Measurements from ENCODE around the gene BICD1. TPM values are rescaled to one million over a fixed set of nuclear protein-coding genes. Genes with fewer than 3 reads are reported as not detected.

BICD1 gene
- total and polyA plus RNA-seq, 2 experiments from 2014 or later = 59.3 to 83.6 TPM

DNA sequence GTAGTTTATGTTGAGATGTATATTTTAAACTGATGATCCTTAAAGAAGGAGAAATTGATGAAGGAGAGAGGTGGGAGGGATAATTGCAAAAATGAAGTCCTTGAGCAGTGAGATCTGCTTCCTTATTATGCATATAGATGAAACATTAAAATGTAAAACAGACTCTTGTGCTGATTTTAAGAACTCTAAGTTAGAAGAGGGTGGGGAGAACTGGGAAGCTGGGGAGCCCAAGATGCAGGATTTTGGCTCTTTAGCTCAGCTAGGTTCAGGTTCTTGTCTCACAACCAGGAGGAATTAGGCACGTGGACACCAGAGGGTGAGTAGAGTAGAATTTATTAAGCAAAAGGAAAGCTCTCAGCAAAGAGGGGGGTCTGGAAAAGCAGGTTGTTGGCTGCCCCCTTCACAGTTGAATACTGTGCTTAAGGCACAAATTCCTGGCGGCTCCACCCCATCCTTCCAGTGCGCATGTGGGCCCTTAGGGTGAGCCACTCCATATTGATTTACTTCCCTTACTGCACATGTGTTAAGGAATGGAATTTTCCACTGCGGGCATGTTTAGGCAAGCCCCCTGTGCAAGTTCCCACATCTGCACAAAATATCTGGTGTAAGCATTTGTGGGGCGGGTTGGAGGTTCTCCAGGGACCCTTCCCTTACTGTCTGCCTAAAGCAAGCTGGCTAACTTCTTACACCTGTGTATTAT lies 141.9 kb downstream of the BICD1 start:
- Histone ChIP-seq H3K4me1 (ENCODE audit: insufficient read depth) (peaks cover 24% of the 10 kb centered on the region), H3K4me3 (no peak overlapping the region), H3K4me2 (0 out of 2 replicates have a peak overlapping the region, but pooled peaks have one; percentile 35), H3K27ac (ENCODE audit: low read depth) (peak overlapping the region; percentile 88), H3K36me3 (ENCODE audit: insufficient read depth) (0 out of 2 replicates have a peak, but pooled peaks cover 10% of the 10 kb centered on the region), H3K79me2 (replicated peaks; ENCODE audit: insufficient read depth) (peaks cover 66% of the 10 kb centered on the region), H3F3A (replicated peaks; ENCODE audit: low read depth) (peaks cover 13% of the 10 kb centered on the region; the same call in 1 of the 2 replicates), H3K27me3 (ENCODE audit: insufficient read depth) (no peaks in the 10 kb centered on the region), H2AFZ (no peak overlapping the region), H3K9me2 (ENCODE audit: insufficient read depth) (no peaks in the 10 kb centered on the region), H4K20me1 (replicated peaks; ENCODE audit: insufficient read depth) (no peaks in the 10 kb centered on the region; the same call in 1 of the 2 replicates)
- ATAC-seq (no peak), DNase-seq (ENCODE audit: low spot score) (no peak)
- no peak overlapping the region; the same call in 1 of the 2 replicates for H3K27ac Mint-ChIP-seq
- peaks cover 17% of the 10 kb centered on the region for H3K4me1 Mint-ChIP-seq
- peaks cover 8% of the 10 kb centered on the region for H3K27me3 Mint-ChIP-seq (ENCODE audit: insufficient read depth, low read depth, poor library complexity)
- TF ChIP-seq, protein P1, sequence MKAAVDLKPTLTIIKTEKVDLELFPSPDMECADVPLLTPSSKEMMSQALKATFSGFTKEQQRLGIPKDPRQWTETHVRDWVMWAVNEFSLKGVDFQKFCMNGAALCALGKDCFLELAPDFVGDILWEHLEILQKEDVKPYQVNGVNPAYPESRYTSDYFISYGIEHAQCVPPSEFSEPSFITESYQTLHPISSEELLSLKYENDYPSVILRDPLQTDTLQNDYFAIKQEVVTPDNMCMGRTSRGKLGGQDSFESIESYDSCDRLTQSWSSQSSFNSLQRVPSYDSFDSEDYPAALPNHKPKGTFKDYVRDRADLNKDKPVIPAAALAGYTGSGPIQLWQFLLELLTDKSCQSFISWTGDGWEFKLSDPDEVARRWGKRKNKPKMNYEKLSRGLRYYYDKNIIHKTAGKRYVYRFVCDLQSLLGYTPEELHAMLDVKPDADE (IDR thresholded peaks at IDR 0.05) = no peak
- TF ChIP-seq STAT1 (IDR thresholded peaks at IDR 0.05; ENCODE audit: unreplicated experiment) = no peak
- no peak for TF ChIP-seq EZH2 (IDR thresholded peaks at IDR 0.05; ENCODE audit: low read depth, unreplicated experiment)
- no peak for TF ChIP-seq ZNF114 (CRISPR knock-in tag; IDR thresholded peaks at IDR 0.05)
- TF ChIP-seq, protein P2, sequence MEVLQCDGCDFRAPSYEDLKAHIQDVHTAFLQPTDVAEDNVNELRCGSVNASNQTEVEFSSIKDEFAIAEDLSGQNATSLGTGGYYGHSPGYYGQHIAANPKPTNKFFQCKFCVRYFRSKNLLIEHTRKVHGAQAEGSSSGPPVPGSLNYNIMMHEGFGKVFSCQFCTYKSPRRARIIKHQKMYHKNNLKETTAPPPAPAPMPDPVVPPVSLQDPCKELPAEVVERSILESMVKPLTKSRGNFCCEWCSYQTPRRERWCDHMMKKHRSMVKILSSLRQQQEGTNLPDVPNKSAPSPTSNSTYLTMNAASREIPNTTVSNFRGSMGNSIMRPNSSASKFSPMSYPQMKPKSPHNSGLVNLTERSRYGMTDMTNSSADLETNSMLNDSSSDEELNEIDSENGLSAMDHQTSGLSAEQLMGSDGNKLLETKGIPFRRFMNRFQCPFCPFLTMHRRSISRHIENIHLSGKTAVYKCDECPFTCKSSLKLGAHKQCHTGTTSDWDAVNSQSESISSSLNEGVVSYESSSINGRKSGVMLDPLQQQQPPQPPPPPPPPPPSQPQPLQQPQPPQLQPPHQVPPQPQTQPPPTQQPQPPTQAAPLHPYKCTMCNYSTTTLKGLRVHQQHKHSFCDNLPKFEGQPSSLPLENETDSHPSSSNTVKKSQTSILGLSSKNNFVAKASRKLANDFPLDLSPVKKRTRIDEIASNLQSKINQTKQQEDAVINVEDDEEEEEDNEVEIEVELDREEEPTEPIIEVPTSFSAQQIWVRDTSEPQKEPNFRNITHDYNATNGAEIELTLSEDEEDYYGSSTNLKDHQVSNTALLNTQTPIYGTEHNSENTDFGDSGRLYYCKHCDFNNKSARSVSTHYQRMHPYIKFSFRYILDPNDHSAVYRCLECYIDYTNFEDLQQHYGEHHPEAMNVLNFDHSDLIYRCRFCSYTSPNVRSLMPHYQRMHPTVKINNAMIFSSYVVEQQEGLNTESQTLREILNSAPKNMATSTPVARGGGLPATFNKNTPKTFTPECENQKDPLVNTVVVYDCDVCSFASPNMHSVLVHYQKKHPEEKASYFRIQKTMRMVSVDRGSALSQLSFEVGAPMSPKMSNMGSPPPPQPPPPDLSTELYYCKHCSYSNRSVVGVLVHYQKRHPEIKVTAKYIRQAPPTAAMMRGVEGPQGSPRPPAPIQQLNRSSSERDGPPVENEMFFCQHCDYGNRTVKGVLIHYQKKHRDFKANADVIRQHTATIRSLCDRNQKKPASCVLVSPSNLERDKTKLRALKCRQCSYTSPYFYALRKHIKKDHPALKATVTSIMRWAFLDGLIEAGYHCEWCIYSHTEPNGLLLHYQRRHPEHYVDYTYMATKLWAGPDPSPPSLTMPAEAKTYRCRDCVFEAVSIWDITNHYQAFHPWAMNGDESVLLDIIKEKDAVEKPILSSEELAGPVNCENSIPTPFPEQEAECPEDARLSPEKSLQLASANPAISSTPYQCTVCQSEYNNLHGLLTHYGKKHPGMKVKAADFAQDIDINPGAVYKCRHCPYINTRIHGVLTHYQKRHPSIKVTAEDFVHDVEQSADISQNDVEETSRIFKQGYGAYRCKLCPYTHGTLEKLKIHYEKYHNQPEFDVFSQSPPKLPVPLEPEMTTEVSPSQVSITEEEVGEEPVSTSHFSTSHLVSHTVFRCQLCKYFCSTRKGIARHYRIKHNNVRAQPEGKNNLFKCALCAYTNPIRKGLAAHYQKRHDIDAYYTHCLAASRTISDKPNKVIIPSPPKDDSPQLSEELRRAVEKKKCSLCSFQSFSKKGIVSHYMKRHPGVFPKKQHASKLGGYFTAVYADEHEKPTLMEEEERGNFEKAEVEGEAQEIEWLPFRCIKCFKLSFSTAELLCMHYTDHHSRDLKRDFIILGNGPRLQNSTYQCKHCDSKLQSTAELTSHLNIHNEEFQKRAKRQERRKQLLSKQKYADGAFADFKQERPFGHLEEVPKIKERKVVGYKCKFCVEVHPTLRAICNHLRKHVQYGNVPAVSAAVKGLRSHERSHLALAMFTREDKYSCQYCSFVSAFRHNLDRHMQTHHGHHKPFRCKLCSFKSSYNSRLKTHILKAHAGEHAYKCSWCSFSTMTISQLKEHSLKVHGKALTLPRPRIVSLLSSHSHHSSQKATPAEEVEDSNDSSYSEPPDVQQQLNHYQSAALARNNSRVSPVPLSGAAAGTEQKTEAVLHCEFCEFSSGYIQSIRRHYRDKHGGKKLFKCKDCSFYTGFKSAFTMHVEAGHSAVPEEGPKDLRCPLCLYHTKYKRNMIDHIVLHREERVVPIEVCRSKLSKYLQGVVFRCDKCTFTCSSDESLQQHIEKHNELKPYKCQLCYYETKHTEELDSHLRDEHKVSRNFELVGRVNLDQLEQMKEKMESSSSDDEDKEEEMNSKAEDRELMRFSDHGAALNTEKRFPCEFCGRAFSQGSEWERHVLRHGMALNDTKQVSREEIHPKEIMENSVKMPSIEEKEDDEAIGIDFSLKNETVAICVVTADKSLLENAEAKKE (CRISPR knock-in tag; IDR thresholded peaks at IDR 0.05) = no peak
- TF ChIP-seq POLR2AphosphoS5 (IDR thresholded peaks at IDR 0.05; ENCODE audit: low read depth) = no peak
- TF ChIP-seq JUNB (IDR thresholded peaks at IDR 0.05; ENCODE audit: unreplicated experiment) = no peak
- TF ChIP-seq ZNF331 (CRISPR knock-in tag; IDR thresholded peaks at IDR 0.05; ENCODE audit: low read depth) = no peak
- no peak for TF ChIP-seq CREB1 (CRISPR knock-in tag; IDR thresholded peaks at IDR 0.05; ENCODE audit: low read depth)
- TF ChIP-seq, protein P3, sequence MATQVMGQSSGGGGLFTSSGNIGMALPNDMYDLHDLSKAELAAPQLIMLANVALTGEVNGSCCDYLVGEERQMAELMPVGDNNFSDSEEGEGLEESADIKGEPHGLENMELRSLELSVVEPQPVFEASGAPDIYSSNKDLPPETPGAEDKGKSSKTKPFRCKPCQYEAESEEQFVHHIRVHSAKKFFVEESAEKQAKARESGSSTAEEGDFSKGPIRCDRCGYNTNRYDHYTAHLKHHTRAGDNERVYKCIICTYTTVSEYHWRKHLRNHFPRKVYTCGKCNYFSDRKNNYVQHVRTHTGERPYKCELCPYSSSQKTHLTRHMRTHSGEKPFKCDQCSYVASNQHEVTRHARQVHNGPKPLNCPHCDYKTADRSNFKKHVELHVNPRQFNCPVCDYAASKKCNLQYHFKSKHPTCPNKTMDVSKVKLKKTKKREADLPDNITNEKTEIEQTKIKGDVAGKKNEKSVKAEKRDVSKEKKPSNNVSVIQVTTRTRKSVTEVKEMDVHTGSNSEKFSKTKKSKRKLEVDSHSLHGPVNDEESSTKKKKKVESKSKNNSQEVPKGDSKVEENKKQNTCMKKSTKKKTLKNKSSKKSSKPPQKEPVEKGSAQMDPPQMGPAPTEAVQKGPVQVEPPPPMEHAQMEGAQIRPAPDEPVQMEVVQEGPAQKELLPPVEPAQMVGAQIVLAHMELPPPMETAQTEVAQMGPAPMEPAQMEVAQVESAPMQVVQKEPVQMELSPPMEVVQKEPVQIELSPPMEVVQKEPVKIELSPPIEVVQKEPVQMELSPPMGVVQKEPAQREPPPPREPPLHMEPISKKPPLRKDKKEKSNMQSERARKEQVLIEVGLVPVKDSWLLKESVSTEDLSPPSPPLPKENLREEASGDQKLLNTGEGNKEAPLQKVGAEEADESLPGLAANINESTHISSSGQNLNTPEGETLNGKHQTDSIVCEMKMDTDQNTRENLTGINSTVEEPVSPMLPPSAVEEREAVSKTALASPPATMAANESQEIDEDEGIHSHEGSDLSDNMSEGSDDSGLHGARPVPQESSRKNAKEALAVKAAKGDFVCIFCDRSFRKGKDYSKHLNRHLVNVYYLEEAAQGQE (IDR thresholded peaks at IDR 0.05; ENCODE audit: unreplicated experiment) = no peak
- TF ChIP-seq, protein P4, sequence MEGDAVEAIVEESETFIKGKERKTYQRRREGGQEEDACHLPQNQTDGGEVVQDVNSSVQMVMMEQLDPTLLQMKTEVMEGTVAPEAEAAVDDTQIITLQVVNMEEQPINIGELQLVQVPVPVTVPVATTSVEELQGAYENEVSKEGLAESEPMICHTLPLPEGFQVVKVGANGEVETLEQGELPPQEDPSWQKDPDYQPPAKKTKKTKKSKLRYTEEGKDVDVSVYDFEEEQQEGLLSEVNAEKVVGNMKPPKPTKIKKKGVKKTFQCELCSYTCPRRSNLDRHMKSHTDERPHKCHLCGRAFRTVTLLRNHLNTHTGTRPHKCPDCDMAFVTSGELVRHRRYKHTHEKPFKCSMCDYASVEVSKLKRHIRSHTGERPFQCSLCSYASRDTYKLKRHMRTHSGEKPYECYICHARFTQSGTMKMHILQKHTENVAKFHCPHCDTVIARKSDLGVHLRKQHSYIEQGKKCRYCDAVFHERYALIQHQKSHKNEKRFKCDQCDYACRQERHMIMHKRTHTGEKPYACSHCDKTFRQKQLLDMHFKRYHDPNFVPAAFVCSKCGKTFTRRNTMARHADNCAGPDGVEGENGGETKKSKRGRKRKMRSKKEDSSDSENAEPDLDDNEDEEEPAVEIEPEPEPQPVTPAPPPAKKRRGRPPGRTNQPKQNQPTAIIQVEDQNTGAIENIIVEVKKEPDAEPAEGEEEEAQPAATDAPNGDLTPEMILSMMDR (conservative IDR thresholded peaks at IDR 0.05; ENCODE audit: low read depth in 2 of 2) = no peak
- TF ChIP-seq NANOG (IDR thresholded peaks at IDR 0.05; ENCODE audit: borderline replicate concordance) = no peak
- H3K36me3 Mint-ChIP-seq (ENCODE audit: low read depth) = peaks cover 30% of the 10 kb centered on the region
- no peak overlapping the region for H3K4me3 Mint-ChIP-seq
- H3K9me3 Mint-ChIP-seq = peaks cover 30% of the 10 kb centered on the region
